Brain microvascular endothelial cell (primary cell): ENCODE results near the gene SS18L1.

ENCODE experiments used
- DNase-seq: peaks from one replicate; pipeline ENCODE4 v3.0.0-alpha.2; 2020
- H3K27ac ChIP-seq: fragments of 250-450 bp; sonication (Bioruptor Pico); 2 replicates; pipeline ENCODE4 v1.5.1; 2020; ENCODE audit warnings: mild to moderate bottlenecking, moderate library complexity
- H3K27me3 ChIP-seq: fragments of 250-450 bp; sonication (Bioruptor Pico); replicated peaks from 2 replicates; pipeline ENCODE4 v1.5.1; 2020; ENCODE audit warnings: mild to moderate bottlenecking
- H3K36me3 ChIP-seq: fragments of 250-450 bp; sonication (Bioruptor Pico); replicated peaks from 2 replicates; pipeline ENCODE4 v1.5.1; 2020; ENCODE audit warnings: mild to moderate bottlenecking
- H3K4me3 ChIP-seq: 2 replicates; pipeline ENCODE4 v1.5.1; 2011; ENCODE audit warnings: low read depth, mild to moderate bottlenecking, control low read depth, low read length, moderate library complexity
- CTCF ChIP-seq: IDR thresholded peaks from 2 replicates; pipeline ENCODE4 v1.5.1; 2011; ENCODE audit warnings: low read depth, mild to moderate bottlenecking, moderate library complexity, low read length, control low read depth, inconsistent platforms; ENCODE audit errors: missing control alignments
- in situ Hi-C: cut with HindIII; loops from 2 replicates; pipeline ENCODE4 v1.10.0; 2017; ENCODE audit warnings: low sequenced_read_pairs, low pct_ligation_motif_present

The SS18L1 gene

GRCh38 chr20:62182469-62183425 lies 39.2 kb downstream of the SS18L1 start, which contains the start of gene MTG2:
TSS of gene MTG2 (plus strand) at chr20:62183028. CDS start at chr20:62193421, 10,393 bp downstream.
- peak within 1 kb of the TSS; percentile 93 for H3K27ac ChIP-seq
- no peaks in the 10 kb centered on the region for H3K27me3 ChIP-seq
- TF ChIP-seq CTCF = no peak
- H3K4me3 ChIP-seq = peak within 1 kb of the TSS; percentile 92
- no peaks in the 10 kb centered on the region for H3K36me3 ChIP-seq
- DNase-seq = peak; percentile 90
- in situ Hi-C loops = no loop called here

GRCh38 chr20:62183426-62184142 lies 40.0 kb downstream of the SS18L1 start:
- in situ Hi-C loops = no loop called here
- H3K4me3 ChIP-seq = peak overlapping the region; percentile 92
- no peaks in the 10 kb centered on the region for H3K36me3 ChIP-seq
- DNase-seq = no peak
- H3K27ac ChIP-seq = peak overlapping the region; percentile 93
- no peaks in the 10 kb centered on the region for H3K27me3 ChIP-seq
- TF ChIP-seq CTCF = no peak

GRCh38 chr20:62186096-62186426 lies 42.5 kb downstream of the SS18L1 start:
- Histone ChIP-seq H3K36me3 (no peaks in the 10 kb centered on the region), H3K27ac (no peak overlapping the region), H3K4me3 (no peak overlapping the region), H3K27me3 (no peaks in the 10 kb centered on the region)
- TF ChIP-seq CTCF = no peak
- in situ Hi-C loops = no loop called here
- DNase-seq = no peak

- no peaks in the 10 kb centered on the region for H3K27me3 ChIP-seq
- no peak overlapping the region for H3K4me3 ChIP-seq
- TF ChIP-seq CTCF = no peak
- DNase-seq = no peak
- H3K36me3 ChIP-seq = peaks cover 3% of the 10 kb centered on the region
- in situ Hi-C loops = no loop called here
- H3K27ac ChIP-seq = no peak overlapping the region
Measured at GRCh38 chr20:62186887-62187866, 43.6 kb downstream of the SS18L1 start.

- no peak overlapping the region for H3K27ac ChIP-seq
- TF ChIP-seq CTCF = no peak
- no peak overlapping the region for H3K4me3 ChIP-seq
- DNase-seq = no peak
- in situ Hi-C loops = no loop called here
- H3K27me3 ChIP-seq = no peaks in the 10 kb centered on the region
- H3K36me3 ChIP-seq = peaks cover 3% of the 10 kb centered on the region
Measured at GRCh38 chr20:62190639-62191411, 47.3 kb downstream of the SS18L1 start.
